ENCODE data around the gene PEX5. TPM values are rescaled to one million over a fixed set of nuclear protein-coding genes. Genes with fewer than 3 reads are reported as not detected.
"Not testable (repeated sequence)": the region's sequence is repeated elsewhere in the genome, so short reads cannot be mapped to it uniquely, and the experiment has no call there.

The PEX5 gene
- total RNA-seq, 1 donor from 2014 or later = 65.4 TPM

- H3K27me3 Mint-ChIP-seq = no peaks in the 10 kb centered on the region
- peaks cover 15% of the 10 kb centered on the region for H3K9me3 Mint-ChIP-seq (ENCODE audit: low read depth)
- no peak overlapping the region for H3K4me3 Mint-ChIP-seq (ENCODE audit: low read depth)
- no peak for TF ChIP-seq CTCF (IDR thresholded peaks at IDR 0.05; ENCODE audit: unreplicated experiment)
- peaks cover 78% of the 10 kb centered on the region for H3K36me3 Mint-ChIP-seq (ENCODE audit: insufficient read depth)
- DNase-seq (ENCODE audit: low spot score, unreplicated experiment) = no peak
- H3K4me1 Mint-ChIP-seq (ENCODE audit: low read depth) = no peaks in the 10 kb centered on the region
- H3K27ac Mint-ChIP-seq = no peak overlapping the region
These were observed 17.2 kb downstream of the PEX5 start for GRCh38 chr12:7206691-7207090.

- Mint-ChIP-seq H3K4me3 (ENCODE audit: low read depth) (no peak overlapping the region), H3K36me3 (ENCODE audit: insufficient read depth) (peaks cover 75% of the 10 kb centered on the region), H3K27ac (no peak overlapping the region), H3K4me1 (ENCODE audit: low read depth) (no peaks in the 10 kb centered on the region), H3K9me3 (ENCODE audit: low read depth) (peaks cover 22% of the 10 kb centered on the region), H3K27me3 (no peaks in the 10 kb centered on the region)
- TF ChIP-seq CTCF (IDR thresholded peaks at IDR 0.05; ENCODE audit: unreplicated experiment) = no peak
- no peak for DNase-seq (ENCODE audit: low spot score, unreplicated experiment)
These were observed 18.6 kb downstream of the PEX5 start for GRCh38 chr12:7207866-7208625.

- Mint-ChIP-seq H3K36me3 (ENCODE audit: insufficient read depth) (peaks cover 69% of the 10 kb centered on the region), H3K4me1 (ENCODE audit: low read depth) (no peaks in the 10 kb centered on the region), H3K4me3 (ENCODE audit: low read depth) (no peak overlapping the region), H3K9me3 (ENCODE audit: low read depth) (peaks cover 23% of the 10 kb centered on the region), H3K27ac (no peak overlapping the region), H3K27me3 (no peaks in the 10 kb centered on the region)
- no peak for DNase-seq (ENCODE audit: low spot score, unreplicated experiment)
- no peak for TF ChIP-seq CTCF (IDR thresholded peaks at IDR 0.05; ENCODE audit: unreplicated experiment)
These were observed 20.5 kb downstream of the PEX5 start for GRCh38 chr12:7209958-7210357.

- no peak overlapping the region for H3K27ac Mint-ChIP-seq
- peaks cover 30% of the 10 kb centered on the region for H3K9me3 Mint-ChIP-seq (ENCODE audit: low read depth)
- no peak for DNase-seq (ENCODE audit: low spot score, unreplicated experiment)
- H3K4me3 Mint-ChIP-seq (ENCODE audit: low read depth) = no peak overlapping the region
- no peaks in the 10 kb centered on the region for H3K4me1 Mint-ChIP-seq (ENCODE audit: low read depth)
- H3K36me3 Mint-ChIP-seq (ENCODE audit: insufficient read depth) = peaks cover 66% of the 10 kb centered on the region
- TF ChIP-seq CTCF (IDR thresholded peaks at IDR 0.05; ENCODE audit: unreplicated experiment) = no peak
- no peaks in the 10 kb centered on the region for H3K27me3 Mint-ChIP-seq
These were observed 21.2 kb downstream of the PEX5 start for GRCh38 chr12:7210642-7211151.

- no peak for DNase-seq (ENCODE audit: low spot score, unreplicated experiment)
- Mint-ChIP-seq H3K27me3 (no peaks in the 10 kb centered on the region), H3K4me1 (ENCODE audit: low read depth) (no peaks in the 10 kb centered on the region), H3K36me3 (ENCODE audit: insufficient read depth) (peaks cover 52% of the 10 kb centered on the region), H3K4me3 (ENCODE audit: low read depth) (no peak overlapping the region), H3K9me3 (ENCODE audit: low read depth) (peaks cover 30% of the 10 kb centered on the region), H3K27ac (no peak overlapping the region)
- TF ChIP-seq CTCF (IDR thresholded peaks at IDR 0.05; ENCODE audit: unreplicated experiment) = no peak
These were observed 23.2 kb downstream of the PEX5 start for GRCh38 chr12:7212678-7213077.

- peaks cover 42% of the 10 kb centered on the region for H3K36me3 Mint-ChIP-seq (ENCODE audit: insufficient read depth)
- H3K9me3 Mint-ChIP-seq (ENCODE audit: low read depth) = peaks cover 30% of the 10 kb centered on the region
- H3K27ac Mint-ChIP-seq; DNase-seq (ENCODE audit: low spot score, unreplicated experiment); H3K4me1 Mint-ChIP-seq (ENCODE audit: low read depth); H3K27me3 Mint-ChIP-seq; H3K4me3 Mint-ChIP-seq (ENCODE audit: low read depth): not testable (repeated sequence)
These were observed 24.3 kb downstream of the PEX5 start for GRCh38 chr12:7213745-7214144.
